CD14-positive monocyte (primary cell): ENCODE measurements around the gene GAREM2. TPM values are rescaled to one million over a fixed set of nuclear protein-coding genes. Genes with fewer than 3 reads are reported as not detected.

Source experiments
- DNase-seq, 3 donors: peaks; one replicate each; pipeline ENCODE4 v3.0.0-alpha.2; 2011 to 2022
- H2AFZ ChIP-seq: 2 replicates; pipeline ENCODE4 v1.6.0; 2012; ENCODE audit warnings: mild to moderate bottlenecking, low read depth, low read length, inconsistent platforms; ENCODE audit not compliant: insufficient read depth, poor library complexity, severe bottlenecking
- H3K27ac ChIP-seq, 2 donors: 1 replicate in 1 of 2; 2 replicates in 1 of 2; pipeline ENCODE4 v1.5.1; 2012 to 2013; ENCODE audit warnings: low read length in 2 of 2, control low read depth in 1 of 2, inconsistent platforms in 1 of 2, low read depth in 1 of 2, mild to moderate bottlenecking in 1 of 2
- H3K27me3 ChIP-seq, 2 donors: one replicate each; pipeline versions ENCODE4 v1.6.0 to v1.6.1; 2011 to 2013; ENCODE audit warnings: low read length in 2 of 2; ENCODE audit not compliant: control insufficient read depth in 2 of 2, insufficient read depth in 2 of 2
- H3K36me3 ChIP-seq, 2 donors: replicated peaks in 1 of 2; 1 replicate in 1 of 2; 2 replicates in 1 of 2; pipeline versions ENCODE4 v1.5.1 to v1.6.1; 2012 to 2013; ENCODE audit warnings: low read length in 2 of 2, control low read depth in 1 of 2, inconsistent platforms in 1 of 2, mild to moderate bottlenecking in 1 of 2; ENCODE audit not compliant: insufficient read depth in 2 of 2, control insufficient read depth in 1 of 2
- H3K4me1 ChIP-seq, 2 donors: 1 replicate in 1 of 2; 2 replicates in 1 of 2; pipeline versions ENCODE4 v1.5.1 to v1.6.1; 2012 to 2013; ENCODE audit warnings: low read length in 2 of 2, control low read depth in 1 of 2, inconsistent platforms in 1 of 2, mild to moderate bottlenecking in 1 of 2, moderate library complexity in 1 of 2; ENCODE audit not compliant: insufficient read depth in 2 of 2, control insufficient read depth in 1 of 2
- H3K4me2 ChIP-seq: replicated peaks from 2 replicates; pipeline ENCODE3; 2012; ENCODE audit warnings: low read length, moderate library complexity, mild to moderate bottlenecking; ENCODE audit not compliant: poor library complexity, severe bottlenecking; ENCODE audit errors: extremely low read depth
- H3K4me3 ChIP-seq, 3 experiments: fragments of 200-600 bp in 1 of 3; sonication (generic) in 1 of 3; replicated peaks in 1 of 3; 1 replicate in 2 of 3; 2 replicates in 1 of 3; pipeline ENCODE4 v1.5.1; 2011 to 2013; ENCODE audit warnings: low read length in 3 of 3, mild to moderate bottlenecking in 3 of 3, control low read depth in 2 of 3, low read depth in 2 of 3, inconsistent platforms in 1 of 3, moderate library complexity in 1 of 3
- H3K79me2 ChIP-seq: 2 replicates; pipeline ENCODE4 v1.6.0; 2012; ENCODE audit warnings: mild to moderate bottlenecking, control low read depth, inconsistent platforms, low read length, moderate library complexity; ENCODE audit not compliant: insufficient read depth
- H3K9ac ChIP-seq: 2 replicates; pipeline ENCODE4 v1.6.0; 2017; ENCODE audit warnings: low read length, mild to moderate bottlenecking; ENCODE audit not compliant: insufficient read depth, poor library complexity, severe bottlenecking
- H3K9me3 ChIP-seq, 2 donors: replicated peaks in 1 of 2; 1 replicate in 1 of 2; 2 replicates in 1 of 2; pipeline versions ENCODE4 v1.5.1 to v1.6.1; 2012 to 2013; ENCODE audit warnings: low read length in 2 of 2, control low read depth in 1 of 2; ENCODE audit not compliant: control insufficient read depth in 1 of 2, insufficient read depth in 1 of 2
- H4K20me1 ChIP-seq: 2 replicates; pipeline ENCODE4 v1.6.0; 2012; ENCODE audit warnings: mild to moderate bottlenecking, low read length, control low read depth, moderate library complexity; ENCODE audit not compliant: insufficient read depth
- H3K27ac Mint-ChIP-seq, 7 donors: one replicate each; pipeline ENCODE4 v1.8.0; 2020; ENCODE audit warnings: mild to moderate bottlenecking in 7 of 7, mixed read lengths in 7 of 7, moderate library complexity in 6 of 7, inconsistent platforms in 2 of 7
- H3K27me3 Mint-ChIP-seq, 3 donors: one replicate each; pipeline ENCODE4 v1.8.0; 2021 to 2022; ENCODE audit warnings: low read depth in 3 of 3, mild to moderate bottlenecking in 3 of 3, mixed read lengths in 3 of 3, moderate library complexity in 3 of 3, inconsistent platforms in 1 of 3
- H3K36me3 Mint-ChIP-seq, 2 donors: one replicate each; pipeline ENCODE4 v1.8.0; 2020; ENCODE audit warnings: mixed read lengths in 2 of 2, inconsistent platforms in 1 of 2, mild to moderate bottlenecking in 1 of 2
- H3K4me1 Mint-ChIP-seq: one replicate; pipeline ENCODE4 v1.8.0; 2020; ENCODE audit warnings: mild to moderate bottlenecking, mixed read lengths
- H3K4me3 Mint-ChIP-seq, 2 donors: one replicate each; pipeline ENCODE4 v1.8.0; 2020; ENCODE audit warnings: mild to moderate bottlenecking in 2 of 2, mixed read lengths in 2 of 2, moderate library complexity in 1 of 2
- H3K9me3 Mint-ChIP-seq, 7 donors: one replicate each; pipeline ENCODE4 v1.8.0; 2020 to 2022; ENCODE audit warnings: mixed read lengths in 7 of 7, mild to moderate bottlenecking in 6 of 7, moderate library complexity in 6 of 7, inconsistent platforms in 2 of 7
- WGBS: methylation state at CpG from one replicate; pipeline ENCODE4 v1.1.5; 2013; ENCODE audit warnings: missing lambda C conversion rate; ENCODE audit not compliant: insufficient coverage; 5-methylcytosine and 5-hydroxymethylcytosine counted together
- intact Hi-C, 2 donors: fragments of 100-400 bp; cut with micrococcal nuclease; formaldehyde crosslinking; loops; one replicate each; pipeline versions ENCODE4 v1.15.0 to v1.15.1; 2023
- polyA plus RNA-seq, 3 donors: library from polyadenylated mRNA; depleted of rRNA in 1 of 3; unstranded in 2 of 3; stranded (reverse) in 1 of 3; fragments of 300-500 nt in 2 of 3; fragments of >200 nt in 1 of 3; fragmentation: Illumina TruSeq in 2 of 3; gene quantifications; 1 replicate in 2 of 3; 2 replicates in 1 of 3; pipeline ENCODE4 v1.2.3, GENCODE V29; 2012 to 2021
- TF ChIP-seq, protein P1 (sequence below): fragments of 200-600 bp; IDR thresholded peaks from one replicate; pipeline ENCODE4 v1.8.0; 2022; ENCODE audit warnings: antibody characterized with exemption, mild to moderate bottlenecking

Gene GAREM2
- polyA plus RNA-seq, 3 donors, result 0.08 to 0.09 TPM; not detected in 1

DNA sequence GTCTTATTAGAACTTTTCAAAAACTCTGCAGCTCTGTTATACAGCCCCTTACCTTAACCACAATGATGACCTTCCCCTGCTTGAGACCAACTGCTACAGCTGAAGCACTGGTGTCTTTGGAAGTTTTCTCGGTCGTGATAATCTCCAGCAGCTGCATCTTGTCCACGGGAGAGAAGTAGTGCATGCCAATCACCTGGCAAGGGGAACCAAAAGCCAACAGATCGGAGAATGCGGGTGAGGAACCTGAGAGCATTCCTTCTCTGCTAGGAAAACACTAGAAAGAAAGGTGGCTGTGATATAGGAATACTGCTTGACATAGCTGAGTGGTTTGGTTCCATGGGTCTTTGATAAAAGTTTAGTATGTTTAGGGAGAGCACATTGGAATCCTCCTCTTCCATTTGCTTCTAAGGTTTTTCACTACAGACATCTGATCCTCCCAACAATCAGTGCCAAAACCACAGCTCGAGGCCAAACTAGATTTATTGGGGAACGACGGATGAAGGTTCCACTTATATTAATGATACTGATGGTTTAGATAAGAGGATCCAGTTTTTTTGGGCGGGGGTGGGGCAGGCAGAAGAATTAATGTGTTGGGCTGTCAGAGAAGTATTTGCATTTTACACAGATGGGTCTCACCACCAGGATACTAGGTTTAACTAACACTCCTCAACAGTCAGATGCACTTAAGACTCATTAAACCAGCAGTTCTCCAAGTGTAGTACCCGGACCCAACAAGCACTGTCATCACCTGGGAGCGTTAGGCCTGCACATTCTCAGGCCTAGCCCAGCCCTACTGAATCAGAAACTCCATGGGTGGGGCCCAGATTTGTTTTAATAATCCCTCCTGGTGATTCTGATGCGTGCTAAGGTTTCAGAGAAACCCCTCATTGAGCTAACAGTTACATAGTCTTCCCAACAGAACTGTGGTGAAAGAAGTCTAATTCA lies 22.4 kb downstream of the GAREM2 start:
- Mint-ChIP-seq H3K9me3 (peaks cover 3 to 17% (median 10%) of the 10 kb centered on the region in 7 donors), H3K27me3 (no peaks in the 10 kb centered on the region), H3K4me1 (peaks cover 14% of the 10 kb centered on the region), H3K27ac (no peak overlapping the region), H3K36me3 (peaks cover 88 to 98% of the 10 kb centered on the region in 2 donors), H3K4me3 (no peak overlapping the region)
- DNase-seq, result no peak
- H3K9ac ChIP-seq, result no peak overlapping the region
- intact Hi-C loops, result no loop called here
- no peaks in the 10 kb centered on the region for H3K79me2 ChIP-seq
- H3K27ac ChIP-seq, result no peak overlapping the region
- peaks cover 14 to 16% of the 10 kb centered on the region in 2 donors for H3K4me1 ChIP-seq
- 96% methylated on average over 5 of the region's 12 CpGs for WGBS
- peaks cover 25% of the 10 kb centered on the region for H4K20me1 ChIP-seq
- H2AFZ ChIP-seq, result no peak overlapping the region
- H3K27me3 ChIP-seq, result no peaks in the 10 kb centered on the region
- H3K4me2 ChIP-seq, result no peak overlapping the region
- H3K4me3 ChIP-seq, result no peak overlapping the region
- peaks cover 3 to 8% of the 10 kb centered on the region in 2 donors for H3K9me3 ChIP-seq
- TF ChIP-seq, protein P1, sequence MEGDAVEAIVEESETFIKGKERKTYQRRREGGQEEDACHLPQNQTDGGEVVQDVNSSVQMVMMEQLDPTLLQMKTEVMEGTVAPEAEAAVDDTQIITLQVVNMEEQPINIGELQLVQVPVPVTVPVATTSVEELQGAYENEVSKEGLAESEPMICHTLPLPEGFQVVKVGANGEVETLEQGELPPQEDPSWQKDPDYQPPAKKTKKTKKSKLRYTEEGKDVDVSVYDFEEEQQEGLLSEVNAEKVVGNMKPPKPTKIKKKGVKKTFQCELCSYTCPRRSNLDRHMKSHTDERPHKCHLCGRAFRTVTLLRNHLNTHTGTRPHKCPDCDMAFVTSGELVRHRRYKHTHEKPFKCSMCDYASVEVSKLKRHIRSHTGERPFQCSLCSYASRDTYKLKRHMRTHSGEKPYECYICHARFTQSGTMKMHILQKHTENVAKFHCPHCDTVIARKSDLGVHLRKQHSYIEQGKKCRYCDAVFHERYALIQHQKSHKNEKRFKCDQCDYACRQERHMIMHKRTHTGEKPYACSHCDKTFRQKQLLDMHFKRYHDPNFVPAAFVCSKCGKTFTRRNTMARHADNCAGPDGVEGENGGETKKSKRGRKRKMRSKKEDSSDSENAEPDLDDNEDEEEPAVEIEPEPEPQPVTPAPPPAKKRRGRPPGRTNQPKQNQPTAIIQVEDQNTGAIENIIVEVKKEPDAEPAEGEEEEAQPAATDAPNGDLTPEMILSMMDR, result no peak
- H3K36me3 ChIP-seq, result peaks cover 85 to 99% of the 10 kb centered on the region in 2 donors

DNA sequence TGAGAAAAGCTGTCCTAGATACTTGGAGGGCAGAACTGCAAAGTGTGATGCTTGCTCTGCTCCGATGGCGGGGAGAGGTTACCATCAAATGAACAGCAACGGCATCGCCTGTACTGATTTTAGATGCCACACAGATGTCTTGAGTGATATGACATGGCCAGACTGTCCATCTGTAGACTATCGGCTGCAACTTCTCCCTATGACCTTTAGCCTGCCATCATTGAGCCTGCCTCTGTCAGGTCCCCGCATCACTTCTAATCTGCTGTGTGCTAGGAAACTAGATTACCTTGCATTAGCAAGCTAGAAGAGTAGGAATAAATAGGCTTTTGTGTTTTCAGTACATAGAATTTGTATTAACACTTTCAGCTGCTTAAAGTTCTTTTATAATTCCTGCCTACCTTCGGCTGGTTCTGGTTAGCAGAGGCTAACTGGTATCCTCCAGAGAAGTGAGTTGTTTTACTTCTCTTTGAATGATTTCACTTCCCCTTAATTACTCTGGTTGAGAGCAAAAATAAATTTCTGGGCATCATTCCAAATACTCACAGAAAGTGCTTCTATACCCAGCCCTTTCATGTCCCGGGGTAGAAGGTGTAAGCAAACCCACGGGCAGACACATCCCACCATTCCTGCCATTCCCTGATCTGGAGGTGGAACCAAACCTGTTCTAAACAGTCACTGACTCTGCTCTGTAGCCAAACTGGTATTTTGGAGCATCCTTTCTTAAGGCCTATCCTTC lies 24.0 kb downstream of the GAREM2 start:
- Histone ChIP-seq H3K9ac (no peak overlapping the region), H3K9me3 (peaks cover 3 to 8% of the 10 kb centered on the region in 2 donors), H3K4me1 (peaks cover 14 to 16% of the 10 kb centered on the region in 2 donors), H4K20me1 (peaks cover 25% of the 10 kb centered on the region), H3K79me2 (no peaks in the 10 kb centered on the region), H3K27ac (peak overlapping the region in 1 of 2 donors; percentile 63), H2AFZ (no peak overlapping the region), H3K27me3 (no peaks in the 10 kb centered on the region), H3K4me3 (no peak overlapping the region), H3K36me3 (peaks cover 81 to 99% of the 10 kb centered on the region in 2 donors), H3K4me2 (no peak overlapping the region)
- H3K4me3 Mint-ChIP-seq, result no peak overlapping the region
- TF ChIP-seq, protein P1, result no peak
- H3K9me3 Mint-ChIP-seq, result peaks cover 3 to 17% (median 10%) of the 10 kb centered on the region in 7 donors
- 50% methylated on average over 4 of the region's 9 CpGs for WGBS
- H3K36me3 Mint-ChIP-seq, result peaks cover 85 to 96% of the 10 kb centered on the region in 2 donors
- intact Hi-C loops, result no loop called here
- DNase-seq, result peak; percentile 14 to 61 (median 27)
- H3K27ac Mint-ChIP-seq, result peak overlapping the region; percentile 18 to 80 (median 50)
- H3K27me3 Mint-ChIP-seq, result no peaks in the 10 kb centered on the region
- H3K4me1 Mint-ChIP-seq, result peaks cover 14% of the 10 kb centered on the region
